Cardiac fibroblast (primary cell): Measurements from ENCODE around the gene SP6.

ENCODE experiments used
- DNase-seq, 2 donors: peaks; one replicate each; pipeline versions ENCODE4 v3.0.0 to v3.0.0-alpha.2; 2010; ENCODE audit warnings: low read depth in 2 of 2
- H3K4me3 ChIP-seq, 2 donors: replicated peaks in 1 of 2; 1 replicate in 1 of 2; 2 replicates in 1 of 2; pipeline ENCODE4 v1.5.1; 2011; ENCODE audit warnings: low read depth in 2 of 2, low read length in 2 of 2, mild to moderate bottlenecking in 2 of 2, moderate library complexity in 1 of 2
- TF ChIP-seq, protein P1 (sequence below): IDR thresholded peaks from one replicate; pipeline ENCODE4 v1.5.1; 2011; ENCODE audit warnings: low read depth, mild to moderate bottlenecking, low read length, inconsistent platforms

SP6 gene

DNA sequence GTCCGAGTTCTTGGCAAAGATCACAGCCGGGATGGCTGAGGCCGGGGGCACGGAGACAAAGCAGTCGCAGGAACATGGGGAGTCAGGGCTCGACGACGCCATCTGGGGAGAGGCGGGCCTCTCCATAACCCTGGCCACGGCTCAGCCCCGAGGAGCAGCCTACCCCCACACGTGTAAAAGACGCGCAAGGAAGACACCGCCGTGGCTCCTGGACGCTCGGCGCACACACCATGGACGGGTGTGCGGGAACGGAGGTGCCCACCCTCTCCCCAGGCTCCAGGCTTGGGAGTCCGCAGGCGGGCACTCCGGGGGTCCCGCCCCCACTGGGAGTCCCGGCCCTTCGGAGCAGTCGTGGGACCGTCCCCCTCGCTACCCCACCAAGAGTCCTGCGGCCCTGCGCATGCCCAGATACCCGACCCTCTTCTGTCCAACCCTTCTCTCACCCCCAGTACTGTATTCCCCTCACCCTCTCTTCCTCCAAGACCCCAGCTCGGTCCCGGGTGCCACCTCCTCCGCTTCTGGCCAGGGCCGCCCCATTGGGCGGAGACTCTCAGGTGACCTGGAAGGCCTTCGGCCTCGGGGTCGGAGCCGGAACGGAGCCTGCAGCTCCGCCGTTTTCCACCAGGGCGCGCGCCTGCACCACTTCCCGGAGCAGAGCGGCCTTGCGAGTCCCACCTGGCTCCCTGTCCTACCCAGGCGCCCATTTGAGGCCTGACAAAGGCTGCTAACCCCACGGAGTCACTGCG is 10.0 kb downstream of the SP6 start, which contains the start of gene SCRN2:
TSS of gene SCRN2 (minus strand) at position 532 of the 746 bp plus-strand sequence. CDS start at position 102, 430 bp downstream.
- TF ChIP-seq, protein P1, sequence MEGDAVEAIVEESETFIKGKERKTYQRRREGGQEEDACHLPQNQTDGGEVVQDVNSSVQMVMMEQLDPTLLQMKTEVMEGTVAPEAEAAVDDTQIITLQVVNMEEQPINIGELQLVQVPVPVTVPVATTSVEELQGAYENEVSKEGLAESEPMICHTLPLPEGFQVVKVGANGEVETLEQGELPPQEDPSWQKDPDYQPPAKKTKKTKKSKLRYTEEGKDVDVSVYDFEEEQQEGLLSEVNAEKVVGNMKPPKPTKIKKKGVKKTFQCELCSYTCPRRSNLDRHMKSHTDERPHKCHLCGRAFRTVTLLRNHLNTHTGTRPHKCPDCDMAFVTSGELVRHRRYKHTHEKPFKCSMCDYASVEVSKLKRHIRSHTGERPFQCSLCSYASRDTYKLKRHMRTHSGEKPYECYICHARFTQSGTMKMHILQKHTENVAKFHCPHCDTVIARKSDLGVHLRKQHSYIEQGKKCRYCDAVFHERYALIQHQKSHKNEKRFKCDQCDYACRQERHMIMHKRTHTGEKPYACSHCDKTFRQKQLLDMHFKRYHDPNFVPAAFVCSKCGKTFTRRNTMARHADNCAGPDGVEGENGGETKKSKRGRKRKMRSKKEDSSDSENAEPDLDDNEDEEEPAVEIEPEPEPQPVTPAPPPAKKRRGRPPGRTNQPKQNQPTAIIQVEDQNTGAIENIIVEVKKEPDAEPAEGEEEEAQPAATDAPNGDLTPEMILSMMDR: peak; percentile 96
- H3K4me3 ChIP-seq: peak within 1 kb of the TSS; percentile 77 to 86
- peak; percentile 86 to 88 for DNase-seq

- TF ChIP-seq, protein P1: no peak
- peak overlapping the region; percentile 77 to 86 for H3K4me3 ChIP-seq
- no peak for DNase-seq
Measured at GRCh38 chr17:47840001-47840741, 10.8 kb downstream of the SP6 start.

DNA sequence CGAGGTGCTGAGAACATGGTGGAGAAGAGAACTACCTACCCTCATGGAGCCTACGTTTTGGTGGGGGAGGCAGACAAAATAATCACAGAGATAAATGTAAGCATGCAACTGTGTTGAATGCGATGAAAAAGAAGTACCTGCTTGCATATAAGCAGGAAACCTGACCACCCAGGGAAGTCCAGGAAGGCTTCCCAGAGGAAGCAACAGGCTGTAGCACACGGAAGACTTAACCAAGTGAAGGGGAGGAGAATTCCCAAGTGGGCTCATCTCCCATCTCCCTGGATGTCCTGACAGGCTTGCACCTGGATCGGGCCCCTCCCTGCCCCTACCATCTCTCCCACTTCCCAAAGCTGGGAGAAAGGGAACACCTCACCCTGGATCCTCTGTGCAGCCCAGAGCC is 11.9 kb downstream of the SP6 start:
- TF ChIP-seq, protein P1: no peak
- no peak for DNase-seq

DNA sequence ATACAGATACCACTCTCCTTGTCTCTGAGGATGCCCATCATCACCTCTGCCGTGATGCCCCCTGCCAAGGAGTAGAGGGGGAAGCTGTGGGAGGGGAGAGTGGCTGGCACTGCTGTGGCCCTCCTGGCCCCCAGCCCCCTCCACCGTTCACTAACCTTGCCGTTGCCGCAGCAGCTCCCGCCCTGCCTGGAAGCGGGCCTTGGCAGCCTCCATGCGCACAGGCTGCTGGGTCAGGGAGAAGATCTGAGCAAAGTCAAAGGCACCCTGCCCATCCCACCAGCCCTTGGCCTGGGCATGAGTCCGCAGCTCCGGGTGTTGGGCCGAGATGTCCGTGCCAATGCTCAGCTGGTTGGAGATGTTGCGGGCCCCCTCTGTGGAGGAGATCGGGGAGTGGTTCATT is 12.3 kb downstream of the SP6 start:
- TF ChIP-seq, protein P1: no peak
- no peak overlapping the region for H3K4me3 ChIP-seq
- no peak for DNase-seq

More for the DNA sequence above, 11.9 kb downstream of the SP6 start:
- no peak overlapping the region for H3K4me3 ChIP-seq

DNA sequence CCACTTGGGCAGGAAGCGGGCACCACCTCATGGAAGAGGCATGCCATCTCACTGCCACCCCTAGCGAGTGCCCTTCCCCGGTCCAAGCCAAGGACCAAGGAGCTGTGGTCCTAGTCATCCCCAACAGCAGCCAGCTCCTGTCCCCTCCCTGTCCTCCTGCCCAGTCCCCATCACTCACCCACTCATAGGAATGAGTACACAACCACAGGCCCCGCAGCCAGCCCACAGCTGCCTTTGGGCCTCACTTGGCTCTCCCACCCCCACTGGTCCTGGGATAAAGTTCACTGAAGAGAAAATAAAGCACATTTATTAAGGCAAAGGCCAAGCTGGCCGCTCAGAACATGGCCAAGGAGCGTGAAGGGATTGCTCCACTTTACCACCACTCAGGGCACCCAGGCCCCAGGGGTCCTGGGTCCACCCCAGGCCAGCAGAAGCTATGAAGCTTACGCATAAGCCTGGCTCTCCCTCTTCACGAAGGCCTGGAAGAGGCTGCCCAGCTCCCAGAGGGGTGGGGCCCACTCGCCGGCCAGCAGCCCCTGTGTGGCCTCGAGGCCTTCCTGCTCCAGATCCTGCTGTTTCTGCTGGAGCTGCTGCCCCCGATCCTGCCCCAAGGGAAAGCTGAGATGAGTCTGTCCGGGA is 13.4 kb downstream of the SP6 start:
- peak in 1 of 2 donors; percentile 26 for DNase-seq
- no peak overlapping the region for H3K4me3 ChIP-seq
- TF ChIP-seq, protein P1: no peak

DNA sequence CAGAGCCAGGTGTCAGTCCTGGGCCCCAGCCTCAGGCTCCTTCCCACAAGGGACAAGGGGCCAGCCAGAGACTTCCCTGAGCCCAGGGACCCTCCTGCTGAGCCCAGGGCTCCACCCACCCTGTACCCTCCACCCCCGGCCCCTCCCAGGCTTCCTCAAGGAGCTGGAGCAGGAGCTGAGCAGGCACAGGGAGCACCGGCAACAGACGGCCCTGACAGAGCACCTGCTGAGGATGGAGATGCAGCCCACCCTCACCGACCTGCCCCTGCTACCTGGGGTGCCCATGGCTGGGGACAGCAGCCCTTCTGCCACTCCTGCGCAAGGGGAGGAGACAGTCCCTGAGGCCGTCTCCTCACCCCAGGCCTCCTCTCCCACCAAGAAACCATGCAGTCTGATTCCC is 14.4 kb downstream of the SP6 start:
- no peak overlapping the region for H3K4me3 ChIP-seq
- TF ChIP-seq, protein P1: no peak
- no peak for DNase-seq
